ENCODE data around the gene GALNT5.
"Not testable (repeated sequence)": the region's sequence is repeated elsewhere in the genome, so short reads cannot be mapped to it uniquely, and the experiment has no call there.

Gene GALNT5

DNA sequence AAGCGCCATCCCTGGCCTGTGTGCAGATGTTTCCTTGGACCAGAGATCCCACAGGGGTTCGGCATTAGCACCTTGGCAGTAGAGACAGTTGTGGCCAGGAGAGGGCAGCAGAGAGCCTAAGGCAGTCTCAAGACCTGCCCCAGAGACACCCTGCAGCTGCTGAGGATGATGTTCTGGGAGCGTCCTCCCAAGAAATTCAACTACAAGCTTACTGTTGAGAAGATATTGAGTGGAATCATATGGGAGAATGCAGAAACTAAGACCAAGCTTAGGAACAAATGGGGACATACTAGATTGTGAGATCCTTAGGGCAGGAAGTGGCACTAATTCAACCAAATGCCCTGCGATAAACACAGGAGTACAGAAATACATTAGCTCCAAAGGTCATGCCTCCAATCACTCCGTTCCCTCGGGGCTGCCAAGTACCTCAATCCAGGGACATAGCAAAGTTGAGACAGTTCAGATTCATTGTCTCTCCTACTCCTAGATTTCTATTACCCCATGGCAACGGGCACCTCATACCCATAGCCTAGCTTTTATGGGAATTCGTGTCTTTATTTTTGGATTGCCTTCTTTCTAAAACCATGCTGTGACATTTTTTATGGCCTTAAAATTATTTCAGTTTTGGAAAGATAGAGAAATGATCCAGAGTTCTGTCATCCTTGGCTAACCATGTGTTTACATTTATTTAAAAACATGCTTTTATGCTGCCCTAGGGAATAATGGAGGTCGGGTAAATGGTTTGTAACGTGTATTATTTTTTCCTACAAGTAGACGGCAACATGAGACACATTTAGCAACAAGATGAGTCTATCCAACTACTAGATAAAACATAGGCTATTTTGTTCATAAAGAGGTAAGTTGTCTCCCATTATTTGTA lies 70.4 kb downstream of the GALNT5 start:
- peak; percentile 91 for DNase-seq (ENCODE audit: low spot score)

DNA sequence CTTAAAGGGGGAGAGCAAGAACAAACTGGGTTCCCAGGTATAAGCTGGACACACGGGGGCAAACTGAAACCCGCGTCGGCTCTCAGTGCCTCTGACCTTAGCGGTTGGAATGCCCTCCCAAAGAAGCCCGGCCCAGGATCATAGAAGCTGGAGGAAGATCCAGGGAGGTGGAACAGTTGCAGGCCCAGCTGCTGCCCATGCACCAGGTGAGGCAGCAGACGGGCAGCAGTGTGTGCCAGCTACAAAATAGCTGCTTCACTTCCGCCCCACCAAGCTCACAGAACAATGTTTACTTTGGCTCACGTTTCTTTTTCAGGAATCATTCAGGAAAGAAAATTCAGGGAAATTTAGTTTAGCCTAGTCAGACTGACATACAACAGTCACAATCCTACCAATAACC lies 72.0 kb downstream of the GALNT5 start:
- DNase-seq (ENCODE audit: low spot score) = no peak

DNA sequence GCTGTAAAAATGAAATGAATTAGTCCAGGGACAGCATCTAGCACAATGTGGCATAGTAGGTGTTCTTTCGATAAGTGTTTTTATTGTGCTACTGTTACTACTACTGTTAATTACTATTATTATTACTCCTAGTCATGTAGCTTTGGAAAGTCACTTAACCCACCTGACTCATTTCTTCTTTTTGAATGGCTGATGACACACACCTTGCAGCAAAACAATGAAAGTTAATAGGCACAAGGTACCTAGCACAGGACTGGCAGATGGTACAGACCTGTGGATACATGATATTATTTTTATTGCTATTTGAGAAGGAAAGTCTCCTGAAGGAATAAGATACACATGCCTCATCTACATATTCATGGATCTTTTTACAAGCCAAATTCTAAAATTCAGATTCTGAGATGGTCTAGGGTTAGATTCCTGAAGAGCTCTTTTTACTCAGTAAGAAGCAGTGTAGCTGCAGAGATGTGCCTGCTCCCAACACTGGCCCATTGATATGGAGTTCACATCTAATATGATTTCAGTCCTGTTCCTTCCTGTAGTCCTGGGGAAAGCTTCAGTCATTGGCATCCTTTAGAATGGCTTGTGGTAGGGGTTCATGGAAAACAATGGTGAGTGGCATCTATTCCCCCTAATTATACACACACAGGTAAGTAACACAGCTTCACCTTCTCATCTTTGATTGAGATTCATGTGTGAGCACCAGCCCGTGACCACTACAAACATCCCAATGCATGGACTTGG lies 76.0 kb downstream of the GALNT5 start:
- DNase-seq (ENCODE audit: low spot score) = no peak

DNA sequence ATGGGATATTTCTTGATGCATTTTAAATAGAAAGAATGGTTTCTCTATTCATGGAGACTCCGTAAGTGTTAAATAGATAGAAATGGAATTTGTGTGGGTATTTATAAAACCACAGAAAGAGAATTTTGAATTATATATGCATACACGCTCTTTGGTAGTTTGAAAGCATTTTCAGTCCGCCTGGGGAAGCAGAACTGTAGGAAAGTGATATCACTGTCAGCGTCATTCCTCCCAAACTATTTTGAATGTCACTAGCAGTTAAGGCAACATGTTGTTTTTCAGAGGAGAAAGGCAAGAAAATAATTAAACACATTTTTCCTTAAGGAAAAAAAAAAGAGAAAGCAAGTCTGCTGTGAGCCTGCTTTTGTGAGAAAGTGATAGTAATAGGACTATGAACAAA lies 76.8 kb downstream of the GALNT5 start:
- DNase-seq (ENCODE audit: low spot score) = no peak

DNA sequence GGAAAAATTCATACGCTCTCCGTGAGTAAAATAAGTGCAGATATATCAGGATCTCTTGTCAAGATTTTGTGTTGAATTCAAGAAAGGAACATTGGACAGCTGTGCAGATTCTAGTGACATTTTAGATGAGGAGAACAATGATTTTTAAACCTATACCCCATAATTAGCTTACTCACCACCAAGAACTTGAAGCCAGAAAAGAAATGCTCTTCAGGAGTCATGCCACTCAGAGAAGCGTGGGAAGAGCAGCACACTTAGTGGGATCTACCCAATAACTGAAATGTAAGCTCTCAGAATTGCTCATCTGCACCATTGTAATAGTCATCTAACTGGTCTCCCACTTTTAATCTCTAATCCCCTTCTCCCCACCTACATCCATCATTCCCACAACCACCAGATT lies 77.3 kb downstream of the GALNT5 start:
- DNase-seq (ENCODE audit: low spot score) = no peak

DNA sequence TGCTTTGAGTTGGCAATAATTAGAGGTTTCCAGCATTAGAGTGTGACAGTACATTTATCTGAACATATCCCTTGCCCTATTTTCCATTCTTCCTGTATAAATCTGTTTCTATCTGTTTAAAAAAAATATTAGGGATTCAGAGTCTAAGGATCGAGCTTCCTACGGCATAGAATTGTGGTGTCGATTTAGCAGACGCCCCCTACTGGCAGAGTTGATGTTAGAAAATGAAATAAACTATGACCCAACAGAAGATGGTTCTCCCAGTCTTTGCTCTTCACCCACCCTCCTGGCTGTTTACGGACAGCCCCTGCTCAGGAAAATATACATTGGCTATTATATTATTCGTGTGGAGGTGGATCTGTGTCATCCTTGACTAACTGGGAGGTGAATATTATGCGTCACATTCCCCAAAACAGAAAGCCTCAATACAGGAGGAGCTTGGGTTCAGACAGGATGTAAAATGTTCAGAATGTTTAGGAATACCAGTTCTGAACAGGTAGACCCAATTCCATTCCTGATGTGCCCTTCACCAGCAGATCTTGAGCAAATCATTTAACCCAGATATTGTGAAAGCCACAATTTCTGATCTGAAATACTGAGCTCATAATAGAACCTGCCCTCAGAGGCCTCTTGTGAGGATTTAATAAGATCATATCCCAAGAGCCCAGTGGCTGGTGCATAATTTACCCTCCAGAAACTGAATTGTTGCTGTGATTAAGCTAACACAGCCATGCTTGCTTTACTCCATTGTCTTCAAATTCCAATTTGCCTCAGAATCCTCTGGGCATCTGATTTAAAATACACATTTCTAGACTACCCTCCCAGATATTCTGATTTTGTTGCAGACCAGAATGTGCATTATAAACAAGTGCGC lies 78.9 kb downstream of the GALNT5 start:
- peak; percentile 50 for DNase-seq (ENCODE audit: low spot score)

DNA sequence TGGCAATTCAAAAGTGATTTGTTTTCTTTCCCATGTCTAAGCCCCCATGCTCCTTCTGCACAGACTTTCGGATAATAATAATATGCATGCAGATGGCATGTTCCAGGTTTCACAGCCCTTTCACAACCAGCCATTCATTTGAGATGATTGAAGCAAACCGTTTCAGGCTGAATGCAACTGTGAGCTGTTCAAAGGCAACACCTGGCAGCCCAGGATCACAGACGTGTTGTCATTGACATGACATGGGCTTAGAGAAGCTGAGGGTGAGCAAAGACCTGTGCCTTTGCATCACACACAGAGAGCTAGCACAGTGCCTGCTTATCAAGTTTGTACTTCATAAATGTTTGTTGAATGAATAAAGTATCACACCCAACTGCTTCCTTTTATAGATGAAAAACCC lies 80.5 kb downstream of the GALNT5 start:
- DNase-seq (ENCODE audit: low spot score) = no peak

DNA sequence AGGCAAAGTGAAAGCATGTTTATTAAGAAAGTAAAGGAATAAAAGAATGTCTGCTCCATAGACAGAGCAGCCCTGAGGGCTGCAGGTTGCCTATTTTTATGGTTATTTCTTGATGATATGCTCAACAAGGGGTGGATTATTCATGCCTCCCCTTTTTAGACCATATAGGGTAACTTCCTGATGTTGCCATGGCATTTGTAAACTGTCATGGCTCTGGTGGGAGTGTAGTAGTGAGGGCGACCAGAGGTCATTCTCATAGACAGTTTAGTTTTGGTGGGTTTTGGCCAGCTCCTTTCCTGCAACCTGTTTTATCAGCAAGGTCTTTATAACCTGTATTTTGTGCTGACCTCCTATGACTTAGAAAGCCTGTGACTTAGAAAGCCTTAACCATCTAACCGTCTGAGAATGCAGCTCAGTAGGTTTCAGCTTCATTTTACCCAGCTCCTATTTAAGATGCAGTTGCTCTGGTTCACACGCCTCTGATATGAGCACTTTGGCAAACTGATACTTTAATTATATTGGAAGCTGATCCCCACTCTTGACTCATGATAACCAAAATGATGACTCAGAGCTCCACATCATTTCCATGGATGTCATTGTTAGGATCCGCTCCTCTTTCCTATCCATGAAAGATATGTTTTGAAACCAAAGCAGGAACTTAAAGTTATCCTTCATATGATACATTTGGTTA lies 82.6 kb downstream of the GALNT5 start:
- DNase-seq (ENCODE audit: low spot score) = no peak

DNA sequence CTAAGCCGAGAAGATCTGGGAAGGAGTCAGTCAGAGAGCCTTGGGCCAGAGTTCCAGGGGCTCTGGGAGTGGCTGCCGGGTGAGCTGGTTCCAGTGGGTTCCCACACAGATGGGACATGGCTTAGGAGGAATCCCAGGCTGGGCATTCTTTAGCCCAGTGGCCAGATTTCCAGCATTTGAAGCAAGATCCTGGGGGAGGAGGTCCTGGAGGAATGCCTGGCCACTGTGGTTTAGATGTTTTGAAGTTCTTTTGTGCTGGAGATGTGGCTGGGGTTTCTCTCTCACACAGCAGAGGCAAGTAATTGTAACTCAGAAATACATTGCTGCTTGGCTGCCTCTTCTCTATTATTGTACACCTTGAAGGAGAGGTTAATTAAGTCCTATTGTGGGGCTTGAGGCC lies 83.9 kb downstream of the GALNT5 start:
- not testable (repeated sequence) for DNase-seq (ENCODE audit: low spot score)

DNA sequence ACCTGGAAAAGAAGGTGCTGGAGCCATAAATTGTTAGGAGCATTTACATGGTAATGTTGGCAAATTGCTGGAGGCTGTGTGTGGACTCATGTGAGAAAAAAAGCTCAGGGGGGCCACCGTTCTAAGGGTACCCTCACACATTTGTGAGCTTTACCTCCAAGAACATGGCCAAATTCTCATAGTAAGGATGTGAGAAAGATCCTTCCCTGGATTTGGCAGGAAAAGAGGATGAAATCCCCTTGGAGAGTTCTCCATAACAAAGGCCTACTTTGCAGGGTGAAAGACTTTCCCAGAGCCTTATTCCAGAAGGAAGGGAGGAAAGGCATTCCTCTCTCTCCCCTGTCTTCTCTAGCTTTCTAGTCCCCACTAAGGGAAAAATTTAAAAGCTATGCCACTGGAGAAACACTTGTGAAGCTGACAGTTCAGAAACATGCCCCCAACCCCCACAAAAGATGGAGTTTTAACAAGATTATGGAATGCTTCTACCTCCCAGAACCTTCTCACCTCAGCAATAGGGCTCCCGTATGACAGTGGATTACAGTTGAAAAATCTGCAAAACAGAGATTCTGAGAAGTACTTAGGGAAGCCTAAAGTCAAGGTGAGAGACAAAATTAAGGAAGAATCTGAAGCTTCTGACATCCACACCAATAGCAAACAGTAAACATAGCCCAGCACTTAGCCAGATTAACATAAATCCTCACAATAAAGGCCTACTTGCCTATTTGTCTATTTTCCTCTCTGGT lies 88.3 kb downstream of the GALNT5 start:
- DNase-seq (ENCODE audit: low spot score) = no peak

DNA sequence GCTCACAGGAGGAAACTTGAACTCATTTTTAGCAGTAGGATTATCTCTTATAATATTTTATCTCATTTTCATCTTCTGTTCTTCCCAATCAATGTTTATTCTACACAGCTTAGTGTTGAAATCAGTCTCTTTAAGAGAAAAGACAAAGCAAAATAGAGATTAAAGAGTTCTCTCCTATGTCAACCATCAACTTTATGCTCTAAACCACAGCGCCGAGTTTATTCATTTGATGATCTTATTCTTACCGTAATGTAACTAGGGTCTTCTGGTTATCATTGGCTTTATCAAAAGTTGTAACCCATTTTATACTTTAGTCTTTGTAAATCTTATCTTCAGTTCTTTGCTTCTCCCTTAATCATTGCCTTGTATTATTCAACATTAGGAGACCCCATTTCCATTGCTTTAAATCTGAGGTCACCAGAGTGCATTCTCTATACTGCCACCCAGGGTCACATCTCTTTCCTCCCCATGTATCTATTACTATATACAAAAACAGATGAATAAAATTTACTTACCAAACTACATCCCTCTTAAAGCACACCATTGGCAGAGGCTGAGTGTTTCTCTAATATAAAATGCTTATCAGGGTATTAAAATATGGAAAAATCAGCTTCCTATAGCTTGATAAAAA lies 90.9 kb downstream of the GALNT5 start:
- DNase-seq (ENCODE audit: low spot score) = no peak

DNA sequence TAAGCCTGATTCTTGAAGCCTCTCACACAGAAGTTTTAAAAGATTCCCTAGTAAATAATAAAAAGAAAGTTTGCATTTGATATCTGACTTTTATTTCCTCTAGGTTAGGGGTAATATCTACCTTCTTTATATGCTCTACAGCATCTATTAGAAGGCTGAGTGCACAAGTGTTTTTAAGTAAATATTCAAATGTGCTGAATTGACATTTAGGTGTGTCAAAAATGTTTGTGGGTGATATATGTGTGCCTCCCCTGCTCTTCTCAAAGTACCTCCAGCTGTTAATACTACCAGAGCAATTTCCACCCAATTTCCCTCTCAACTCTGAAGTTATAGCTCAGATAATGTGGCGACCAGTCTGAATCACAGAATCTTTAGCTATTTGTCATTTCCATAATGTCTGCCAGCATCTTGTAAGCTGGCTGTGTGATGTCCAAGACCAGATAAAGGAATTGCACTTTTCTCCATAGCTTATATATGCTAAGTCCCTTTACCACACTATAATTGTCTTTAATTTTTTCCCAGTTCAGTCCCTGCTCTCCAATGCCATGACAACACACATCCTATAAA lies 92.5 kb downstream of the GALNT5 start:
- DNase-seq (ENCODE audit: low spot score) = no peak

DNA sequence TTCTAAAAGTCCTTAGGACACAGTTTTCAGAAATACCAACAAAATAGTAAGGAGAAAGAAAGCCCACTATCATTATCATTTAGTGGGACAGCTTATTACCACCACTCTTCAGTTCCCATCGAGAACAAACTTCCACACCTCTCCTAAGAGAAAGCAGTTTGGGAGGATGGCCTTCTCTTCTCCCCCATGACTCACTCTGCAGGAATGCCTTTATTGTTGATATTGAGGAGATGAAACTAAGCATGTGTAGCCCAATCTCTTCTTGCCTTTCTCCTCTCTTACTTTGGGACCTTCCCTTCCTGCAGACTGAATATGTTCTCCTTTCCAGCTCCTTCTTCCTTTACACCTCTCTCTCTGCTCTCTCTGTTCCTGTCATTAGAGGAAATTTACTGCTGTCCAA lies 98.1 kb downstream of the GALNT5 start:
- DNase-seq (ENCODE audit: low spot score) = peak; percentile 13

DNA sequence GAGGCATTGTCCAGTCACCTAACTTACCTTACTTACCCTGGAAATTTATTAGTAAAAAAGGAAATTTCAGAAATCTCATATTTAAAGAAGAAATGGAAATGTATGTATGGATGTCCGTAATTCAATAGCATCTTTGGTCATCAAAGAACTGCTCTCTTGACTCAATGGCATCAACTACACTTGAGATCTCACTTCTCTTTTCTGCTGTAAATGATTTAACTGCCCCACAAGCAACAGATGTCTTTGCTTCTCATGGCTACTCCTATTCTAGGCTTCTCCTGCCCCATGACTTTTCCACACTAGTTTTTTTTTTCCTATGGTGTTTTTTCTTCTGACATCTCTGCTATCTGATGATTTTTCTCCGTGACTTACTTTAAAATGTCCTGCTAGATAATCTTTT lies 102.1 kb downstream of the GALNT5 start:
- DNase-seq (ENCODE audit: low spot score) = no peak

DNA sequence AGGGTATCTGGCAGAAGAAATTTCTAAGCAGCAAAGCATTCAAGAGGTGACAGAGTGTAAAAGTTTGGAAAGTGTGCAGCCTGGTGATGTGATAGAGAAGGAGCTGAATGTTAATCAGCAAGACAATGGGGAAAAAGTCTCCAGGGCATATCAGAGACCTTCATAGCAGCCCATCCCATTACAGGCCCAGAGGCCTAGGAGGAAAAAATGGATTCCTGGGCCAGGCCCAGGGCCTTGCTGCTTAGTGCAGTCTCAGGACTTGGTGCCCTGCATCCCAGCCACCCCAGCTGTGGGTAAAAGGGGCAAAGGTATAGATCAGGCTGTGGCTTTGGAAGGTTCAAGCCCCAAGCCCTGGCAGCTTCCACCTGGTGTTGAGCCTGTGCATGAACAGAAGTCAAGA lies 104.0 kb downstream of the GALNT5 start:
- no peak for DNase-seq (ENCODE audit: low spot score)

DNA sequence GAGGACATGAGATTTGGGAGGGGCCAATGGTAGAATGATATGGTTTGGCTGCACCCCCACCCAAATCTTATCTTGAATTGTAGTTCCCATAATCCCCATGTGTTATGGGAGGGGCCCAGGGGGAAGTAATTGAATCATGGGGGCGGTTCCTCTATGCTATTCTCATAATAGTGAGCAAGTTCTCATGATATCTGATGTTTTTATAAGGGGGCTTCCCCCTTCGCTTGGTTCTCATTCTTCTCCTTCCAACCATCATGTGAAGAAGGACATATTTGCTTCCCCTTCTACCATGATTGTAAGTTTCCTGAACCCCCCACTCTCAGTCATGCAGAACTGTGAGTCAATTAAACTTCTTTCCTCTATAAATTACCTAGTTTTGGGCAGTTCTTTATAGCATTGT lies 105.1 kb downstream of the GALNT5 start:
- no peak for DNase-seq (ENCODE audit: low spot score)

DNA sequence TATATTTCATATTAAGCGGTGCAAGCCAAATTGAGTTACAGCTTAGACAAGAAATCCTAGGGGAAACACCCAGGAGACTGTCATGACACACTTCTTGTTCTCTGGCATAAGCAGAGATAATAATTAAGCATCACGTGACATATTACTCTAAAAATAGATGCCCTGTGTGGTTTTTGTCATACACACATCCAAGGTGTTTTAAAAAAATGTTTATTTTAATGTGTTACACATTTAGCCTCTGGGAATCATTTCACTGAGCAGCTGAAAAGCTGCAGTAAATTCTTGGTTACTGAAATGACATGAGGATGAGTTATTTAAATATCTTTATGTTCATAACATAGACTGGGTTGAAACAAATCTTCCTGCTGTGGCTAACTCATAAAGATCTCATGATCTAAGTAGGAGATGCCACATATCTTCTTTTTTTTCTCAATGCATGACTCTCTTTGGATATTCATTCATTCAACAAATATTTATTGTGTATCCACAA lies 106.2 kb downstream of the GALNT5 start:
- DNase-seq (ENCODE audit: low spot score) = no peak
